ENCODE measurements around the gene RRH.

RRH gene

DNA sequence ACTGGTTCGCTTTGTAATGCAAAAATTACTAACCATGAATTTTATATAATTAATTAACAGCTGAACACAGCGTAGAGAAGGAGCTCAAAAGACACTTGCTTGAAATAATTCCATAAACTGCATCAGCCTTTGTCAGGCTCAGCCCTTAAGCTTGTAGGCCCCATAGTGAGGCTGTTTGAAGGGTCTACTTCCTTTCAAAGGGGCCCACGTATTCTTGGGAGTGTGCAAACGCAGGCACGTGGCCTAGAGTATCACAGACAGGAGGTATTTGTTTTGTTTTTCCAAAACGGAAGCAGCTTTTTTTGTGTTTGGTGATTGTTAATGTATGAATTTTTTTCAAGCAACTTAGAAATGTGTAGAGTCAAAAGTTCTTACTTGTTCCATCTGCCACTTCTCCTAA, 59.3 kb downstream of the RRH start:
- no peak for DNase-seq (ENCODE audit: low read depth)

GRCh38 chr4:109890076-109890475, 62.3 kb downstream of the RRH start:
- DNase-seq (ENCODE audit: low read depth), result no peak
